PC-3 (cell line): ENCODE measurements around the gene GRIN3A. TPM values are rescaled to one million over a fixed set of nuclear protein-coding genes. Genes with fewer than 3 reads are reported as not detected.

Source experiments
- ATAC-seq: fragments of 200-7000 bp; cut with Tn5 transposase; 2 replicates; pipeline ENCODE4 v1.9.1; 2020; ENCODE audit warnings: mild to moderate bottlenecking, moderate library complexity
- BruUV-seq: library from RNA; stranded (reverse); fragments of 400-500 nt; replicated peaks from 2 replicates; lab custom pipeline; 2021; lab: Mats Ljungman, UMichigan
- CTCF ChIA-PET: fragments of 300-600 bp; sonication (Branson Sonifier 250); formaldehyde crosslinking; loops from one replicate; lab custom pipeline; 2022; ENCODE audit warnings: antibody characterized with exemption; lab: Charles Lee
- POLR2A ChIA-PET: fragments of 300-600 bp; sonication (Branson Sonifier 250); formaldehyde crosslinking; loops from one replicate; lab custom pipeline; 2022; ENCODE audit warnings: antibody characterized with exemption; ENCODE audit not compliant: unreplicated experiment; lab: Charles Lee
- DNase-seq: peaks from one replicate; pipeline ENCODE4 v3.0.0-alpha.2; 2015
- H2AFZ ChIP-seq: fragments of 300-600 bp; sonication (generic); 2 replicates; pipeline ENCODE4 v1.6.0; 2016; ENCODE audit warnings: antibody characterized with exemption, low read length
- H3F3A ChIP-seq: fragments of 300-600 bp; sonication (generic); one replicate; pipeline ENCODE4 v1.6.0; 2017; ENCODE audit warnings: antibody characterized with exemption, low read length, control low read depth, mild to moderate bottlenecking; ENCODE audit not compliant: unreplicated experiment
- H3K27ac ChIP-seq: fragments of 300-600 bp; sonication (generic); 2 replicates; pipeline ENCODE4 v1.5.1; 2016; ENCODE audit warnings: mild to moderate bottlenecking, low read length
- H3K27me3 ChIP-seq: fragments of 300-600 bp; sonication (generic); 2 replicates; pipeline ENCODE4 v1.6.1; 2016; ENCODE audit warnings: low read length, mixed read lengths
- H3K36me3 ChIP-seq: fragments of 300-600 bp; sonication (generic); 2 replicates; pipeline ENCODE4 v1.6.1; 2016; ENCODE audit warnings: low read depth, mixed run types, low read length, mixed read lengths
- H3K4me1 ChIP-seq: fragments of 300-600 bp; sonication (generic); 2 replicates; pipeline ENCODE4 v1.5.1; 2016; ENCODE audit warnings: low read length; ENCODE audit not compliant: insufficient read depth
- H3K4me2 ChIP-seq: fragments of 300-600 bp; sonication (generic); 2 replicates; pipeline ENCODE4 v1.6.0; 2016; ENCODE audit warnings: low read length
- H3K4me3 ChIP-seq: fragments of 300-600 bp; sonication (generic); 2 replicates; pipeline ENCODE4 v1.5.1; 2016; ENCODE audit warnings: mild to moderate bottlenecking, low read length, mixed read lengths
- H3K79me2 ChIP-seq: fragments of 300-600 bp; sonication (generic); 2 replicates; pipeline ENCODE4 v1.6.1; 2017; ENCODE audit warnings: low read length, mixed read lengths
- H3K9ac ChIP-seq: fragments of 300-600 bp; sonication (generic); 2 replicates; pipeline ENCODE4 v1.6.0; 2016; ENCODE audit warnings: mild to moderate bottlenecking, low read length
- H3K9me2 ChIP-seq: fragments of 300-600 bp; sonication (generic); replicated peaks from 2 replicates; pipeline ENCODE4 v1.6.1; 2016; ENCODE audit warnings: mixed run types, low read length, mixed read lengths
- H3K9me3 ChIP-seq: fragments of 300-600 bp; sonication (generic); 2 replicates; pipeline ENCODE4 v1.6.1; 2016; ENCODE audit warnings: low read length, mixed read lengths
- H4K20me1 ChIP-seq: fragments of 300-600 bp; sonication (generic); 2 replicates; pipeline ENCODE4 v1.6.1; 2016; ENCODE audit warnings: low read length, mixed read lengths
- EZH2 ChIP-seq: fragments of 300-600 bp; sonication (generic); IDR thresholded peaks from one replicate; pipeline ENCODE4 v1.6.1; 2017; ENCODE audit warnings: antibody characterized with exemption, mild to moderate bottlenecking, low read length; ENCODE audit not compliant: unreplicated experiment
- EZH2phosphoT487 ChIP-seq: fragments of 300-600 bp; sonication (generic); IDR thresholded peaks from 2 replicates; pipeline ENCODE4 v1.6.1; 2018; ENCODE audit warnings: mild to moderate bottlenecking, antibody characterized with exemption, low read length, borderline replicate concordance
- intact Hi-C: fragments of 100-400 bp; cut with micrococcal nuclease; formaldehyde crosslinking; loops from 2 replicates; pipeline ENCODE4 v1.9.0; 2023
- total RNA-seq: library from RNA; depleted of rRNA; stranded (reverse); fragments of >200 nt; gene quantifications from 2 replicates; pipeline ENCODE4 v1.2.3, GENCODE V29; 2014
- TF ChIP-seq, protein P1 (sequence below): fragments of 300-600 bp; sonication (generic); conservative IDR thresholded peaks from 2 replicates; pipeline ENCODE4 v1.5.1; 2017; ENCODE audit warnings: antibody characterized with exemption, low read depth, mild to moderate bottlenecking, low read length

The GRIN3A gene
- total RNA-seq, 1 experiment from 2014 or later: not detected

GRCh38 chr9:101574731-101575333 lies 163.6 kb downstream of the GRIN3A start:
- no peaks in the 10 kb centered on the region for H3K36me3 ChIP-seq
- no peak overlapping the region for H3K4me2 ChIP-seq
- no peaks in the 10 kb centered on the region for H3K4me1 ChIP-seq
- ATAC-seq (no peak), DNase-seq (no peak)
- BruUV-seq: no TSS peak
- no peak overlapping the region for H3K4me3 ChIP-seq
- no peaks in the 10 kb centered on the region for H4K20me1 ChIP-seq
- H2AFZ ChIP-seq: no peak overlapping the region
- no peaks in the 10 kb centered on the region for H3K27me3 ChIP-seq
- H3K9ac ChIP-seq: no peak overlapping the region
- ChIA-PET POLR2A (interaction anchor here (0.6 kb wide), 1 partner anchor 125 kb away, joined by 5 read pairs; no protein-coding TSS in a partner anchor), CTCF (no interaction called here)
- H3K9me3 ChIP-seq: no peaks in the 10 kb centered on the region
- no peaks in the 10 kb centered on the region for H3K79me2 ChIP-seq
- intact Hi-C loops: no loop called here
- no peaks in the 10 kb centered on the region for H3F3A ChIP-seq
- TF ChIP-seq, protein P1, sequence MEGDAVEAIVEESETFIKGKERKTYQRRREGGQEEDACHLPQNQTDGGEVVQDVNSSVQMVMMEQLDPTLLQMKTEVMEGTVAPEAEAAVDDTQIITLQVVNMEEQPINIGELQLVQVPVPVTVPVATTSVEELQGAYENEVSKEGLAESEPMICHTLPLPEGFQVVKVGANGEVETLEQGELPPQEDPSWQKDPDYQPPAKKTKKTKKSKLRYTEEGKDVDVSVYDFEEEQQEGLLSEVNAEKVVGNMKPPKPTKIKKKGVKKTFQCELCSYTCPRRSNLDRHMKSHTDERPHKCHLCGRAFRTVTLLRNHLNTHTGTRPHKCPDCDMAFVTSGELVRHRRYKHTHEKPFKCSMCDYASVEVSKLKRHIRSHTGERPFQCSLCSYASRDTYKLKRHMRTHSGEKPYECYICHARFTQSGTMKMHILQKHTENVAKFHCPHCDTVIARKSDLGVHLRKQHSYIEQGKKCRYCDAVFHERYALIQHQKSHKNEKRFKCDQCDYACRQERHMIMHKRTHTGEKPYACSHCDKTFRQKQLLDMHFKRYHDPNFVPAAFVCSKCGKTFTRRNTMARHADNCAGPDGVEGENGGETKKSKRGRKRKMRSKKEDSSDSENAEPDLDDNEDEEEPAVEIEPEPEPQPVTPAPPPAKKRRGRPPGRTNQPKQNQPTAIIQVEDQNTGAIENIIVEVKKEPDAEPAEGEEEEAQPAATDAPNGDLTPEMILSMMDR: no peak
- TF ChIP-seq EZH2: no peak
- H3K9me2 ChIP-seq: no peaks in the 10 kb centered on the region
- H3K27ac ChIP-seq: no peak overlapping the region

- no TSS peak for BruUV-seq
- Histone ChIP-seq H3K27ac (no peak overlapping the region), H3K79me2 (no peaks in the 10 kb centered on the region), H2AFZ (no peak overlapping the region), H3K27me3 (no peaks in the 10 kb centered on the region), H3K4me2 (no peak overlapping the region), H3K36me3 (no peaks in the 10 kb centered on the region), H3K9me3 (no peaks in the 10 kb centered on the region), H3K4me1 (no peaks in the 10 kb centered on the region), H3F3A (no peaks in the 10 kb centered on the region), H3K9ac (no peak overlapping the region), H3K4me3 (no peak overlapping the region), H3K9me2 (no peaks in the 10 kb centered on the region), H4K20me1 (no peaks in the 10 kb centered on the region)
- no peak for DNase-seq
- intact Hi-C loops: no loop called here
- ATAC-seq: no peak
- ChIA-PET CTCF (no interaction called here), POLR2A (no interaction called here)
- TF ChIP-seq, protein P1: no peak
- no peak for TF ChIP-seq EZH2
Observed at GRCh38 chr9:101572316-101572715, 166.1 kb downstream of the GRIN3A start.

GRCh38 chr9:101571114-101571513 lies 167.3 kb downstream of the GRIN3A start:
- ATAC-seq: no peak
- no peak for TF ChIP-seq EZH2phosphoT487
- TF ChIP-seq, protein P1: no peak
- no peak for TF ChIP-seq EZH2
- Histone ChIP-seq H3K4me2 (no peak overlapping the region), H3K27ac (no peak overlapping the region), H4K20me1 (0 out of 2 replicates have a peak, but pooled peaks cover 4% of the 10 kb centered on the region), H3K9ac (no peak overlapping the region), H3K4me1 (no peaks in the 10 kb centered on the region), H3K79me2 (no peaks in the 10 kb centered on the region), H3K27me3 (no peaks in the 10 kb centered on the region), H3K4me3 (no peak overlapping the region), H2AFZ (no peak overlapping the region), H3K9me3 (no peaks in the 10 kb centered on the region), H3K36me3 (no peaks in the 10 kb centered on the region), H3K9me2 (no peaks in the 10 kb centered on the region), H3F3A (no peaks in the 10 kb centered on the region)
- BruUV-seq: no TSS peak
- DNase-seq: no peak
- POLR2A ChIA-PET: no interaction called here
- intact Hi-C loops: no loop called here
- CTCF ChIA-PET: no interaction called here
